Hepatocyte (in vitro differentiated cells): ENCODE data around the gene CHD2. TPM values are rescaled to one million over a fixed set of nuclear protein-coding genes. Genes with fewer than 3 reads are reported as not detected.
"Not testable (repeated sequence)": the region's sequence is repeated elsewhere in the genome, so short reads cannot be mapped to it uniquely, and the experiment has no call there.

Experiments used
- DNase-seq: peaks from one replicate; pipeline ENCODE4 v3.0.0-alpha.2; 2016; ENCODE audit warnings: low spot score
- H2AFZ ChIP-seq: fragments of 200-600 bp; sonication (generic); 2 replicates; pipeline ENCODE4 v1.6.0; 2016; ENCODE audit warnings: antibody characterized with exemption, mild to moderate bottlenecking
- H3K27ac ChIP-seq: fragments of 200-600 bp; sonication (generic); 2 replicates; pipeline ENCODE4 v1.5.1; 2016; ENCODE audit warnings: mild to moderate bottlenecking
- H3K27me3 ChIP-seq: fragments of 200-600 bp; sonication (generic); 2 replicates; pipeline ENCODE4 v1.6.1; 2016
- H3K36me3 ChIP-seq: fragments of 200-600 bp; sonication (generic); replicated peaks from 2 replicates; pipeline ENCODE4 v1.5.1; 2016; ENCODE audit warnings: low read depth; ENCODE audit not compliant: insufficient read depth
- H3K4me1 ChIP-seq: fragments of 200-600 bp; sonication (generic); 2 replicates; pipeline ENCODE4 v1.5.1; 2016; ENCODE audit warnings: mild to moderate bottlenecking, moderate library complexity; ENCODE audit not compliant: insufficient read depth
- H3K4me2 ChIP-seq: fragments of 200-600 bp; sonication (generic); 2 replicates; pipeline ENCODE4 v1.6.0; 2016
- H3K4me3 ChIP-seq: fragments of 200-600 bp; sonication (generic); 2 replicates; pipeline ENCODE4 v1.5.1; 2016; ENCODE audit warnings: mild to moderate bottlenecking
- H3K79me2 ChIP-seq: fragments of 200-600 bp; sonication (generic); 2 replicates; pipeline ENCODE4 v1.6.0; 2017; ENCODE audit warnings: mild to moderate bottlenecking
- H3K9me2 ChIP-seq: fragments of 200-600 bp; sonication (generic); replicated peaks from 2 replicates; pipeline ENCODE4 v1.6.0; 2017; ENCODE audit warnings: mild to moderate bottlenecking; ENCODE audit not compliant: insufficient read depth
- H3K9me3 ChIP-seq: fragments of 200-600 bp; sonication (generic); 2 replicates; pipeline ENCODE4 v1.5.1; 2016; ENCODE audit warnings: low read depth, mild to moderate bottlenecking
- H4K20me1 ChIP-seq: fragments of 200-600 bp; sonication (generic); 2 replicates; pipeline ENCODE4 v1.6.0; 2016; ENCODE audit warnings: mild to moderate bottlenecking; ENCODE audit not compliant: insufficient read depth, poor library complexity, severe bottlenecking
- EZH2 ChIP-seq: fragments of 200-600 bp; sonication (generic); IDR thresholded peaks from 2 replicates; pipeline ENCODE4 v1.6.1; 2016; ENCODE audit warnings: antibody characterized with exemption, mild to moderate bottlenecking, borderline replicate concordance
- EZH2phosphoT487 ChIP-seq: fragments of 200-600 bp; sonication (generic); IDR thresholded peaks from one replicate; pipeline ENCODE4 v1.6.1; 2018; ENCODE audit warnings: antibody characterized with exemption, mild to moderate bottlenecking, low read depth, moderate library complexity; ENCODE audit not compliant: unreplicated experiment, severe bottlenecking
- WGBS: methylation state at CpG from one replicate; pipeline ENCODE4 v1.1.6; 2016; ENCODE audit warnings: low lambda C conversion rate; ENCODE audit errors: missing lambda C conversion rate; 5-methylcytosine and 5-hydroxymethylcytosine counted together
- polyA plus RNA-seq: library from polyadenylated mRNA; unstranded; fragments of >200 nt; fragmentation: Nextera tagmentation; extraction: Ambion mirVana; gene quantifications from 2 replicates; pipeline ENCODE4 v1.2.1, GENCODE V29; 2016
- total RNA-seq: library from RNA; depleted of rRNA; stranded (reverse); fragments of >200 nt; gene quantifications from 2 replicates; pipeline ENCODE4 v1.2.3, GENCODE V29; 2014
- TF ChIP-seq, protein P1 (sequence below): fragments of 200-600 bp; sonication (generic); IDR thresholded peaks from 2 replicates; pipeline ENCODE4 v1.5.1; 2016; ENCODE audit warnings: antibody characterized with exemption, mild to moderate bottlenecking; ENCODE audit not compliant: poor library complexity

Gene CHD2
- total and polyA plus RNA-seq, 2 experiments from 2014 or later: 49.3 to 133 TPM

DNA sequence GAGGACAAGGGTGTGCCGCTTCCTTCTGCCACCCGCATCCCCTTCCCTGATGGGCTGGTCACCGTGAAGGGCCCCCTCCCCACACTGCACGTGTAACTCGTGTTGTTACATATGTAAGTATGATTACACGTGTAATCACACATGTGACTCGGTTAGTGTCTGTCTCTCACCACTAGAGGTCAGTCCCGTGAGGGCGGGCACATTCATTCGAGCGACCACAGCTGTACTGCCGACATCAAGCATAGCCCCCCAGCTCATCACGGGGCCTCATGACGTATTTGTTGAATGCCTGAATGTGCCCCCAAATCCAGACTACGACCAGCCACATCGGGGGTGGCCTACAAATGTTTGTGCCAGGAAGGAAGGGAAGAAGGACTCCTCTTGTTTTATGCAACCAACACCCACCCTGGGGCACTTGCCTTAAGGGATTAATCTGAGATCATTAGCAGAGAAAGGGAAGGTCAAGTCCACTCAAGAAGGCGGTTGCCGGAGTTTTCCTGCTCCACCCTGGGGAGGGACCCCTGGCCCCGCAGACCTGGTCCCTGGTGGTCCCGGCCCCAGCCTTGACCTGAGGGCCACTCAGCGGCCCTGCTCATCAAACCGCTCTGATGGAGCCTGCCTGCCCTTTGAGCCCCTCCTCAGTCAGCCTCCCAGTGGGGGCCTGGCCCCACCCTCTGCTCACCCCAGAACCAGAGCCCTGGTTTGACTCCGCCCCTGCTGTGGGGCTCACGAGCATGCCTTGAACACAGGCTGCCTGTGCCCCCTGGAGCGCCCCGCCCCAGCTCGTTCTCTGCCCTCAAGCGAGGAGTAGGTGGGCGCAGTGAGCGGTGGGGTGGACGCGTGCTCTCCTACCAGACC is 136.1 kb downstream of the CHD2 start:
- H3K9me3 ChIP-seq: no peaks in the 10 kb centered on the region
- no peaks in the 10 kb centered on the region for H4K20me1 ChIP-seq
- no peaks in the 10 kb centered on the region for H3K9me2 ChIP-seq
- H3K36me3 ChIP-seq: no peaks in the 10 kb centered on the region
- H3K4me2 ChIP-seq: no peak overlapping the region
- TF ChIP-seq, protein P1, sequence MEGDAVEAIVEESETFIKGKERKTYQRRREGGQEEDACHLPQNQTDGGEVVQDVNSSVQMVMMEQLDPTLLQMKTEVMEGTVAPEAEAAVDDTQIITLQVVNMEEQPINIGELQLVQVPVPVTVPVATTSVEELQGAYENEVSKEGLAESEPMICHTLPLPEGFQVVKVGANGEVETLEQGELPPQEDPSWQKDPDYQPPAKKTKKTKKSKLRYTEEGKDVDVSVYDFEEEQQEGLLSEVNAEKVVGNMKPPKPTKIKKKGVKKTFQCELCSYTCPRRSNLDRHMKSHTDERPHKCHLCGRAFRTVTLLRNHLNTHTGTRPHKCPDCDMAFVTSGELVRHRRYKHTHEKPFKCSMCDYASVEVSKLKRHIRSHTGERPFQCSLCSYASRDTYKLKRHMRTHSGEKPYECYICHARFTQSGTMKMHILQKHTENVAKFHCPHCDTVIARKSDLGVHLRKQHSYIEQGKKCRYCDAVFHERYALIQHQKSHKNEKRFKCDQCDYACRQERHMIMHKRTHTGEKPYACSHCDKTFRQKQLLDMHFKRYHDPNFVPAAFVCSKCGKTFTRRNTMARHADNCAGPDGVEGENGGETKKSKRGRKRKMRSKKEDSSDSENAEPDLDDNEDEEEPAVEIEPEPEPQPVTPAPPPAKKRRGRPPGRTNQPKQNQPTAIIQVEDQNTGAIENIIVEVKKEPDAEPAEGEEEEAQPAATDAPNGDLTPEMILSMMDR: peak; percentile 52
- TF ChIP-seq EZH2phosphoT487 (no peak), EZH2 (no peak)
- H3K27ac ChIP-seq: no peak overlapping the region
- H3K4me3 ChIP-seq: no peak overlapping the region
- no peak overlapping the region for H2AFZ ChIP-seq
- H3K79me2 ChIP-seq: no peaks in the 10 kb centered on the region
- 77% methylated on average over 29 of the region's 32 CpGs for WGBS
- H3K4me1 ChIP-seq: no peaks in the 10 kb centered on the region
- DNase-seq: peak; percentile 50
- H3K27me3 ChIP-seq: no peaks in the 10 kb centered on the region

- Histone ChIP-seq H3K4me1 (no peaks in the 10 kb centered on the region), H2AFZ (no peak overlapping the region), H4K20me1 (no peaks in the 10 kb centered on the region), H3K9me2 (no peaks in the 10 kb centered on the region), H3K36me3 (no peaks in the 10 kb centered on the region), H3K27ac (no peak overlapping the region), H3K79me2 (no peaks in the 10 kb centered on the region), H3K9me3 (no peaks in the 10 kb centered on the region), H3K4me2 (no peak overlapping the region), H3K27me3 (no peaks in the 10 kb centered on the region), H3K4me3 (no peak overlapping the region)
- 85% methylated on average over 29 of the region's 29 CpGs for WGBS
- DNase-seq: peak; percentile 41
- TF ChIP-seq, protein P1: peak; percentile 21
- no peak for TF ChIP-seq EZH2
- no peak for TF ChIP-seq EZH2phosphoT487
These were observed 137.1 kb downstream of the CHD2 start for GRCh38 chr15:93036951-93037819.

DNA sequence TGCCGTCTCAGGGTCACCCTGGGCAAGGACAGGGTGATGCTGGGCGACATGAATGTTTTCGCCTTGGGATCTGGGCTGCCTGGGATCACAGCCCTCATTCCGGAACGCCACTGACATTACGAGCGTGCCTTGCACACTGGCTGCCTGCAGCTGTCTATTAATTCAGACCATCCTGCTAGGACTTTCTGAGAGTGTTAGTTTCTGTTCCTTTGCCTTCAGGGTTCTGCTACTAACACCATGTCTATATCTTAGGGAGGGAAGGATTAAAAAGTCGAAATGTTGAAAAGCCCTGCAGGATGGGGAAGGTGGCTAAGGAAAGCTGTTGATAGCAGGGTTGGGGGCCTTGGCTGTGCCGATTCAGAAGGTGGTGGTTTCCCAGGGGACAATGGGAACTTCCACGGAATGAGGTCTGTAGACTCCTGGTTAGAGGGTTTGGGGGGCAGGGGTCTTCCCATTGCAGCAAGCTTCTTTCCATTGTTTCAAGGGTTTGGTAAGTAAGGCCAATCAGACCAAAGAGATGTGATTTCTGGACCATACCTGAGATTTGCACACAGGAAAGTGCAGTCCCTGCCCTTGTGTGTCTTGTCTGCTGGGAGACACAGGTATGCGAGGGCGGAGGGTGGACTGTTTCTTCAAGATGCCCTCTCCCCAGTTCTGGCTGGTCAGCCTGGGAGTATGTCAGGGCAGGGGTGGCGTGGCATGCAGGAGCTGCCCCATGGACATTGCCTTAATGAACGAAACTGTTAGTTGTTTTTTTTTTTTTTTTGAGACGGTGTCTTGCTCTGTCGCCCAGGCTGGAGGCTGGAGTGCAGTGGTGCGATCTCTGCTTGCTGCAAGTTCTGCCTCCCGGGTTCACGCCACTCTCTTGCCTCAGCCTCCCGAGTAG is 137.9 kb downstream of the CHD2 start:
- DNase-seq: no peak
- Histone ChIP-seq H3K27me3 (no peaks in the 10 kb centered on the region), H3K9me2 (no peaks in the 10 kb centered on the region), H3K27ac (no peak overlapping the region), H3K79me2 (no peaks in the 10 kb centered on the region), H3K4me3 (no peak overlapping the region), H3K4me1 (no peaks in the 10 kb centered on the region), H4K20me1 (no peaks in the 10 kb centered on the region), H2AFZ (no peak overlapping the region), H3K4me2 (no peak overlapping the region), H3K36me3 (no peaks in the 10 kb centered on the region), H3K9me3 (no peaks in the 10 kb centered on the region)
- TF ChIP-seq EZH2phosphoT487 (no peak), EZH2 (no peak)
- TF ChIP-seq, protein P1: no peak
- 87% methylated on average over 20 of the region's 20 CpGs for WGBS

- not testable (repeated sequence) for H3K27me3 ChIP-seq, H4K20me1 ChIP-seq, H3K4me1 ChIP-seq, H3K36me3 ChIP-seq, H2AFZ ChIP-seq, DNase-seq, H3K9me3 ChIP-seq, H3K79me2 ChIP-seq, H3K4me3 ChIP-seq, H3K9me2 ChIP-seq, H3K4me2 ChIP-seq, H3K27ac ChIP-seq
- 91% methylated on average over 13 of the region's 13 CpGs for WGBS
These were observed 139.6 kb downstream of the CHD2 start for GRCh38 chr15:93039562-93040287.
